ENCODE measurements around the gene DOCK11. TPM values are rescaled to one million over a fixed set of nuclear protein-coding genes. Genes with fewer than 3 reads are reported as not detected.
A peak's percentile ranks its signal among the peaks of the same experiment; 100 is the strongest.

The DOCK11 gene
- total and polyA plus RNA-seq, 11 donors, result 1.8 to 26.3 (median 2.9) TPM

- no peaks in the 10 kb centered on the region for H3K9me3 ChIP-seq
- peaks cover 0 to 4% (median 0%) of the 10 kb centered on the region in 9 donors for H3K36me3 ChIP-seq
- no peak for DNase-seq
- no peaks in the 10 kb centered on the region for H3K4me1 ChIP-seq
- TF ChIP-seq, protein P1, sequence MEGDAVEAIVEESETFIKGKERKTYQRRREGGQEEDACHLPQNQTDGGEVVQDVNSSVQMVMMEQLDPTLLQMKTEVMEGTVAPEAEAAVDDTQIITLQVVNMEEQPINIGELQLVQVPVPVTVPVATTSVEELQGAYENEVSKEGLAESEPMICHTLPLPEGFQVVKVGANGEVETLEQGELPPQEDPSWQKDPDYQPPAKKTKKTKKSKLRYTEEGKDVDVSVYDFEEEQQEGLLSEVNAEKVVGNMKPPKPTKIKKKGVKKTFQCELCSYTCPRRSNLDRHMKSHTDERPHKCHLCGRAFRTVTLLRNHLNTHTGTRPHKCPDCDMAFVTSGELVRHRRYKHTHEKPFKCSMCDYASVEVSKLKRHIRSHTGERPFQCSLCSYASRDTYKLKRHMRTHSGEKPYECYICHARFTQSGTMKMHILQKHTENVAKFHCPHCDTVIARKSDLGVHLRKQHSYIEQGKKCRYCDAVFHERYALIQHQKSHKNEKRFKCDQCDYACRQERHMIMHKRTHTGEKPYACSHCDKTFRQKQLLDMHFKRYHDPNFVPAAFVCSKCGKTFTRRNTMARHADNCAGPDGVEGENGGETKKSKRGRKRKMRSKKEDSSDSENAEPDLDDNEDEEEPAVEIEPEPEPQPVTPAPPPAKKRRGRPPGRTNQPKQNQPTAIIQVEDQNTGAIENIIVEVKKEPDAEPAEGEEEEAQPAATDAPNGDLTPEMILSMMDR (IDR thresholded peaks at IDR 0.05), result no peak
- no peak for TF ChIP-seq POLR2A (IDR thresholded peaks at IDR 0.05)
- peaks cover 0 to 7% (median 0%) of the 10 kb centered on the region in 9 donors for H3K27me3 ChIP-seq
- intact Hi-C loops (cut with DNase I), result no loop called here
- no peak overlapping the region for H3K4me3 ChIP-seq
- no peak overlapping the region for H3K27ac ChIP-seq
- 25 to 45% (median 30%) methylated on average over 1 of the region's 1 CpG for WGBS, 4 donors
- ATAC-seq, result no peak
These were observed 64.9 kb downstream of the DOCK11 start for GRCh38 chrX:118560489-118560888.

DNA sequence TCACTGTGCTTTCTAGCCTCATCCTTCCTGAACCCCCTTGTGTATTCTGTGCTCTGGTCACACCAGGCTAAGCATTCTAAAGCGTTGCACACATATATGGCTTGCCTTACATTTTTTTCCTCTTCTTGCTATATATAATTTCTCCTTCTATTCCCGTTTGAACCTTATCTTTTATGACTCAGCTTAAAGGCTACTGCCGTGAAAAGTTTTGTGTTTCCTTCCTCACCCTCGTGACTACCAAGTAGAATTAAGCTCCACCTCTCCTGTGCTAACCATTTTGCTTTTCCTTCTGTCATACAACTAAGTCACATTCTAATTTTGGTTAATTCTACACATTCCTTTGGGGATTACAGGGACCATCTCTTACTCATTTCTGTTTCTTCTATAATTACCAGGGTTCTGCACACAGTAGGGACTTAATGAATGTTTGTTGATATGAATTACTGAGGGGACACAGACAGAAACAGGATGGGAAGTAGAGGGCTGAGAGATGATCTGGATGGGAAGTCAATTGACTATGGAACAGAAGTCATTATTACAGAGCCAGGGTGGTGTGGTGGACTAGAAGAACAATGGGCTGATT is 67.1 kb downstream of the DOCK11 start:
- H3K4me1 ChIP-seq, result no peaks in the 10 kb centered on the region
- WGBS, 4 donors, result 31 to 55% (median 34%) methylated on average over 4 of the region's 4 CpGs
- ATAC-seq (no peak), DNase-seq (no peak)
- intact Hi-C loops (cut with DNase I), result no loop called here
- H3K4me3 ChIP-seq, result no peak overlapping the region
- peaks cover 0 to 4% (median 0%) of the 10 kb centered on the region in 9 donors for H3K36me3 ChIP-seq
- TF ChIP-seq, protein P1 (IDR thresholded peaks at IDR 0.05), result no peak
- TF ChIP-seq POLR2A (IDR thresholded peaks at IDR 0.05), result no peak
- peak overlapping the region in 1 of 12 donors; percentile 13 for H3K27ac ChIP-seq
- peaks cover 0 to 8% (median 0%) of the 10 kb centered on the region in 9 donors for H3K27me3 ChIP-seq
- no peaks in the 10 kb centered on the region for H3K9me3 ChIP-seq

GRCh38 chrX:118564498-118564897 is 68.9 kb downstream of the DOCK11 start:
- H3K27me3 ChIP-seq, result peaks cover 0 to 8% (median 0%) of the 10 kb centered on the region in 9 donors
- intact Hi-C loops (cut with DNase I), result no loop called here
- TF ChIP-seq, protein P1 (IDR thresholded peaks at IDR 0.05), result no peak
- TF ChIP-seq POLR2A (IDR thresholded peaks at IDR 0.05), result no peak
- WGBS, 4 donors, result 38 to 93% (median 80%) methylated on average over 1 of the region's 1 CpG
- ATAC-seq, result no peak
- no peak overlapping the region for H3K27ac ChIP-seq
- H3K4me3 ChIP-seq, result no peak overlapping the region
- H3K36me3 ChIP-seq, result peaks cover 0 to 4% (median 0%) of the 10 kb centered on the region in 9 donors
- H3K9me3 ChIP-seq, result no peaks in the 10 kb centered on the region
- H3K4me1 ChIP-seq, result no peaks in the 10 kb centered on the region
- no peak for DNase-seq

DNA sequence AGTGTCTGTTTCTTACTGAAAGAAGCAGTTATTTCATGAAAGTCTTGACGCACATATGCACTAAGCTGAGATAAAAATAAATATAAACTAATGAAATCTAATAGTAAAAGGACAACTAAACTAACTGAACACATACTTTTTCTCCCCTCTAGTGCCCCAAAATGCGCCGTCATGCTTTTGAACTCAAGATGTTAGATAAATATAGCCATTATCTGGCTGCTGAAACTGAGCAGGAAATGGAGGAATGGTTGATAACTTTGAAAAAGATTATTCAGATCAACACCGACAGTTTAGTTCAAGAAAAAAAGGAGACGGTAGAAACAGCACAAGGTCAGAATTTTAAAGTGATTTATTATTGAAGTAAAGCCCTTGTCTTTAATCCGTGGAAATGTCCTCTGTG is 70.2 kb downstream of the DOCK11 start:
- DNase-seq (no peak), ATAC-seq (no peak)
- intact Hi-C loops (cut with DNase I), result no loop called here
- Histone ChIP-seq H3K36me3 (peaks cover 0 to 8% (median 0%) of the 10 kb centered on the region in 9 donors), H3K4me3 (no peak overlapping the region), H3K27ac (no peak overlapping the region), H3K4me1 (no peaks in the 10 kb centered on the region), H3K9me3 (no peaks in the 10 kb centered on the region), H3K27me3 (peaks cover 0 to 8% (median 0%) of the 10 kb centered on the region in 9 donors)
- WGBS, 4 donors, result 50 to 64% (median 57%) methylated on average over 6 of the region's 6 CpGs
- TF ChIP-seq, protein P1 (IDR thresholded peaks at IDR 0.05), result no peak
- TF ChIP-seq POLR2A (IDR thresholded peaks at IDR 0.05), result no peak
